Iris pigment epithelial cell (primary cell): Measurements from ENCODE around the gene PGAP1.

Experiments used
- DNase-seq: peaks from one replicate; pipeline ENCODE4 v3.0.0-alpha.2; 2011; ENCODE audit warnings: low read depth

The PGAP1 gene

GRCh38 chr2:196884368-196884767, 42.1 kb downstream of the PGAP1 start:
- DNase-seq: no peak

- DNase-seq: no peak
These were observed 50.1 kb downstream of the PGAP1 start for GRCh38 chr2:196876364-196876763.

DNA sequence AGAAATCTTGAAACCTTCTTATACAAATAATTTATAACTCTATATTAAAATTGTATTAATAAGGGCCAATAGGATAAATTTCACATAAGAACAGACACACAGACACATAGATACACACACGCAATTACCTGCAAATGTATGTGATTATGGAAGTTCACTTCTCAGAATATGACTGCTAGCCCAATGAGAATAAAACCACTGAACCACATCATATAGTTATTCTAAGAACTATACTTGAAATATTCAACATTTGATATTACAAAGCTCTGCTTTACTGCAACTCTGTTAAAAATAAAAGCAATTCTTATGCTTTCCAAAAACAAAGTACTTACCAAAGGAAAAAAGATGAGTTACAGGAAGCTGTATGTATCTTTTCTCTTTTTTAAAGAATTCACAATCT, 51.1 kb downstream of the PGAP1 start:
- DNase-seq: no peak

DNA sequence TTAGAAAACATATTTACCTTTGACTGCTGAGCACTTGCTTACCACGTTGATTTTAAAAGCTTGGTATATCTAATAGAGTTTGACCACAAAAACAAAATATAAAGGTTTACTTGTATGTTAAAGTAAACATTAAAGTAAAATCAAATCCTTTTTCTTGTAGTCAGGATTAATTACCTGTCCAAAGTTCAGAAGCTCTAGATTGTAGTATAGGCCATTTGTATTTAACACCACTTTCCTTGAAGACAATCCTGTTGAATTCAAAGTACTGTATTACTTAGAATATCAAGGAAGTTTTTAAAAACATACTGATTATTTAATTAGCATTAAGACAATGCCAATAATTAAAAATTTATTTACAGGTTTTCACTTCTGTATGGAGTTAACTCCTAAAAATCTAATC, 53.0 kb downstream of the PGAP1 start:
- DNase-seq: no peak

GRCh38 chr2:196854629-196855028, 71.9 kb downstream of the PGAP1 start:
- no peak for DNase-seq

GRCh38 chr2:196853301-196854087, 73.0 kb downstream of the PGAP1 start:
- DNase-seq: no peak

GRCh38 chr2:196851088-196851487, 75.4 kb downstream of the PGAP1 start:
- DNase-seq: no peak

DNA sequence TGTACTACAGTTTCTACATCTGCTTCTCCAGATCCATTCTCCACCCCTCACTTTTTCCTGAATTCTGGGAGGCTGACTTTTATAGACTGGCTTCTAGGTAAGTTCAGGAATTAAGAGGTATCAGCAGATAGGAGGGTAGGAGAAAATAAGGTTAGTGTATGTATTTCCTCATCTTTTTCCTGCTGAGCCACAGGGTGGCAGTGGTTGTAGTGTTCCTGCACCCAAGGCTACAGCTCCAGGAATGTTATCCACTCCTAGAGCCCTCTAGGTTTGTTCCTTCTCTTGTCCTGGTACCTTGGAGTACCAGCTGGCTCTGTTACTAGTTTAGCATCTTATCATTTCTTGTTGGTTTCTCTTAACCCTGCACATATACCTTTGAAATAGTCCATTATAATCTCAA, 76.6 kb downstream of the PGAP1 start:
- DNase-seq: peak; percentile 48

- no peak for DNase-seq
These were observed 80.2 kb downstream of the PGAP1 start for GRCh38 chr2:196846295-196846694.

DNA sequence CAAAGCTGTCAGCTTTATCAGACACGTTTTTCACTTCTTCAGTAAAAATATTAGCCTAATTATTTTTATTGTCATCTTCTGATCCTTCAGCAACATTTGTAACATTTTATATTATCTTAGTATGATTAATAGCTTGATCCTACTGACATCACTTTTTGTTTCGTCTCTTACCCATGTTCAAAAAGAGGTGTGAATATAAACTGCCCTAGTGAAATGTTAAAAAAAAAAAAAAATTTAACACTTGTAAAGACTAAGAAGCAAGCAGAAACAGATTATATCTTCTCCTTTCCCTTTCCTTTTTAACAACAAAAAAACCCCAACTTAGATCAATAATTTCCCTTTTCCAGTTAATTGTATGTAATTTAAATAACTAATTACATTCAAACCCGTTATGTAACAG, 81.1 kb downstream of the PGAP1 start:
- no peak for DNase-seq

GRCh38 chr2:196840171-196840570, 86.3 kb downstream of the PGAP1 start:
- DNase-seq: no peak

DNA sequence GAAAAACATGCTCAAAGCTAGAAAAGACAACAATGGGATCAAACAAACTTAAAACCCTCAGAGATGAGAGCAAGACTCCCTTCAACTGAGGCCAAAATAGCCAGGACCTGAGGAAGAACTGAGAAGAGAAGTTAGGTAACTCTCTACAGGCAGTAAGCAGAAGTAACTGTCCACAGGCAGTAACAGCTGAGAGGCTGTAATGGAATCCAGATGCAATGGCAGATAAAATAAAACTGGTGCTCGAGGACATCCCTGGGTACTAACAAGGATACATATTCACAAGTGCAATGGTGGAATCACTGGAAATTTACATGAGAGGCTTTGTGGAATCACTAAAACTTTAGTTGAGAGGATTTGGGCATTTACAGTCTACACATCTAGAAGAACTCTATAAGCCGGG, 86.9 kb downstream of the PGAP1 start:
- DNase-seq: no peak

DNA sequence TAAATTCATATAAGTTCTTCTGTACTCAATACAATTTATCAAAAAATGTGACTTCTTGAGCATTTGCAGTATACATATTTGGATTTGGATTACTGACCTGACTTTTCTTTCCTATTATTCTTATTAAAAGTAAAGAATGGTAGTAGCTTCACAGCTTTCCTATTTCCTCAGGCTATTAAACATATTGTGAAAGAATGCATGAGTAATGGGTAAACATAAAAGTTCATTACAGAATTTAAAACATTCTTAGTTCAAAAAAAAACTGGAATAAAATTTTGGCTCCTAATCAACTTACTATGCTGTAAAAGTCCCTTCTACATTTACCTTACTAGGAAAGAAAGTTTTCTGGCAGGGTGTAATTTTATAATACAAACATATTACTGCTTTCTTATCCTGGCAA, 90.1 kb downstream of the PGAP1 start:
- peak; percentile 44 for DNase-seq

GRCh38 chr2:196830701-196831100, 95.8 kb downstream of the PGAP1 start:
- no peak for DNase-seq

- DNase-seq: no peak
These were observed 99.2 kb downstream of the PGAP1 start for GRCh38 chr2:196827356-196827755.

- DNase-seq: peak; percentile 90
These were observed 102.6 kb downstream of the PGAP1 start for GRCh38 chr2:196823750-196824522.

GRCh38 chr2:196821195-196821594, 105.3 kb downstream of the PGAP1 start:
- peak; percentile 80 for DNase-seq

DNA sequence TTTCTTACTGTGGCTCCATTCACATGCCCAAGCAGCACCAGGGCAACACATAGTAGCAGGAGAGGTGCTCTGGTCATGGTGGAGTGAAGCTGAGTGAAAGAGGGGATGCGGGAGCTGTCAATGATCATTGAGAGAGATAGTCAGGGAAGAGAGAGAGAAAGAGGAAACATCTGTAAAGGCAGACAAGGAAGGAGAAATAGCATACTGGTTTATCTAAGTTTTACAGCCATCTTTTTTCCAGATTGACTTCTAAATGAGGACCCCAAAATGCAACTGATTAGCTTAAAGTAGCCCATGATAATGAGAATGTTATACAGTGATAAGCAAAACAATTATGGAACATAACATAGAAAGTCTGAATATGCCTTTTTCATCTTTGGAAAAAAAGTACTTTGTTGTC, 117.2 kb downstream of the PGAP1 start, which contains the start of gene C2orf66:
Gene C2orf66 (minus strand): TSS at position 96 of the 400 bp plus-strand sequence. CDS start 19 bp downstream, at position 77.
- DNase-seq: no peak

DNA sequence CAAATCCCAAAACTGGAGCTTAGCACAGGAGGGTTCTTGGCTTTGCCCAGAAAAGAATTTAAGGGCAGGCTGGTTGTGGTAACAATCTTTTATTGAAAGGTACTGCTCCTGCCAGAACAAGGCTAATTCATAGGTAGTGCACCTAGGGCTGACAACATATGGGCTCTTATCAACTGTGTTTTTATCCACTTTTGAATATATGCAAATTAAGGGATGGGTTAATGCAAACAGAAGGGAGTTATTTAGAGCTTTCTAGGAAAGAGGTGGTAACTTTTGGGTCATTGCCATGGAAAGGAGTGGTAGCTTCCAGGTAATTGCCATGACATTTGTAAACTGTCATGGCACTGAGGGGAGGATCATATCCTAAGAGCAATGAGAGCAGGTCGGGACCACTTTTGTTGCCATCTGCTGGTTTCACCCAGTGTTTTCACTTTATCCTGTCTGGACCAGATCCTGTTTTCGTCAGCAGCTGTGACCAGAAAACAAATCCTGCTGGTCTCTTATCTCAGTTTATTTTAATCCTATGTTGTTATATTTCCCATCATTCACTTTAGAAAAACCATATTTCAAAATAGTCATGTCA, 118.3 kb downstream of the PGAP1 start:
- no peak for DNase-seq

DNA sequence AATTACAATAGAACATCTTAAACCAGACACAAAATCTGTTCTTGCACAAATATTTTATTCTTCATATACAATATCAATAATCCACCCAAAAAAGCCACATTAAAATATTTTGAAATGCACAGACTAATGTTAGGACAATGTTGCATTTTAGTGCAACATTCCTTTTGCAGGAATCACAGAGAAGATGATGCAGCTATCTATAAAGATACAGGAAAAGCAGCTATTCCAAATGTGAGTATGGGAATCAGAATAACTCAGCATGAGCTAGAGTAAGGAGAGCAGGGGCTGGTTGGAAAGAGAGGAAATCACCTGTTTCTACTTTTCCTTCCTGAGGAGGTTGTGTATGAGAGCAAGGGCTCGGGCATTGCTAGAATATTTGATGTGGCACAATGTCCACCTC, 122.1 kb downstream of the PGAP1 start:
- no peak for DNase-seq

DNA sequence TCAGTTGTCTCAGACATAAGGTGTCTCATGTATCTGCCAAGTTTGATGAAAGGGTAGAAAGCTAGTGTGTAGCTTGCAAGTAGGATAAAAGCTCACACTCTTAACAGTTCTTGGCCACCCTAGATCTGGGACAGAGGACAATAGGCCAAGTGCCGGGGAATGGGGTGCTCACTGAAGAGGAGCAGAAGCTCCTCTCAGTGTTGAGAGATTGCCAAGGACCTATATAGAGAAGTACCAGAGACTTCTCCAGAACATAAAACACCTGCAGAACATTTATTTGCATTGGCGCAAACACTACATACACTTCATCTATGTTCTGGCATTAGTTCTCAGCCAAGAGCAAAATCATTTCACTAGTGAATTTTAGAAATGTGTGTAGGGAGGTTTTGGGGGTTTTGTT, 124.1 kb downstream of the PGAP1 start:
- no peak for DNase-seq

DNA sequence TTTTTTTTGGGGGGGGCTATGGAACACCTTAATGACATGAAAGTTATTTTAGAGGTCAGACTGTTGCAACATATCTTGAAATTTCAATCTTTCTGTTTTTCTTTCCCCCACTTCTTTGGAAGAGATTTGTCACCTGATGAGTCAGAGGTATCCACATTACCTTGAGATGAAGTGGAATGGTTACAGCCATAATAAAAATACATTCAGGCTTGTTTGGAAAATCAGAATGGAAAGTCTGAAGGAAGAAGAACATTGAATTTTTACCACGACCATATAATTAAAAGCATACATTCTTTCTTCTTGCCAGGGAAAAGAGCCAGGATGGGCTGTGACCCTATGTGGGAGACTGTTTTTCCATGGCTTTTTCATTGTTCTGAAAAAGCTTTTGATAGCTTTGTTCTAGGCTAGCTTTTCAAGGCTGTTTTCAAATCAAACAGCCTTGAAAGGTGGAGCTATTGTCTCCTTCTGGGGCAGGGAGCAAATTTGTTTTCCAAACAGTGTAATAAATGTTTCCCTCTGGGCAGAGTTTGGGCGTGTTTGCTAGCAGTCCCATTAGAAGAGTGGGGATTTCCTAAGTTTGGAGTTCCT, 124.7 kb downstream of the PGAP1 start:
- peak; percentile 11 for DNase-seq

DNA sequence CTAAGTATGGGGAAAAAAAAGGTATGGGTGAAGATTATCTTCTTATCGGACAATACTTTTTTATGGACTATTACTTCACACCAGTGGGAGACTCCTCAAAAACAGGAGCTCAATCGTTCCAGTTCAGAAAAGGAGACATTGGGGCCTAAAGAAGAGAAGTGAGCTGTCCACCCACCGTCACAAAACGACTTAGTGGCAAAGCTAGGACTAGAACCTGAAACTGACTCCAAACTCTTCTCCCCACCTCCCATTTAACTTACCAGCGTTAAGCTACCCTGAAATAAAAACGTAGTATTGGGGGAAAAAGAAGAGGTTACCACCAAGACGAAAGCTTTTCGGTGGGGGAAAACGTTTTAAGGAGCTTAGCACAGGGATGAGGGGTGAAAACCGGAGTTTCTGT, 127.5 kb downstream of the PGAP1 start:
- DNase-seq: no peak
